SK-N-SH (cell line): ENCODE data around the gene SRGAP3.

Experiments
- CTCF ChIP-seq: fragments of 200-600 bp; sonication (generic); IDR thresholded peaks from 2 replicates; pipeline ENCODE4 v1.6.1; 2017; ENCODE audit warnings: antibody characterized with exemption, mild to moderate bottlenecking, moderate library complexity
- EP300 ChIP-seq, 2 experiments: IDR thresholded peaks; 2 replicates each; pipeline versions ENCODE4 v1.4.0 to v1.6.1; 2012; ENCODE audit warnings: borderline replicate concordance in 1 of 2, low read depth in 1 of 2, low read length in 1 of 2
- EZH2phosphoT487 ChIP-seq: fragments of 200-600 bp; sonication (generic); IDR thresholded peaks from 2 replicates; pipeline ENCODE4 v1.6.1; 2017; ENCODE audit warnings: low read depth, mixed run types, mild to moderate bottlenecking, antibody characterized with exemption, moderate library complexity, borderline replicate concordance
- POLR2AphosphoS5 ChIP-seq: IDR thresholded peaks from 2 replicates; pipeline ENCODE4 v1.6.1; 2012; ENCODE audit warnings: low read depth, low read length
- RAD21 ChIP-seq: IDR thresholded peaks from 2 replicates; pipeline ENCODE4 v1.6.1; 2012; ENCODE audit warnings: mild to moderate bottlenecking, low read length
- REST ChIP-seq: IDR thresholded peaks from 2 replicates; pipeline ENCODE4 v1.6.1; 2012; ENCODE audit warnings: mild to moderate bottlenecking, low read depth, low read length, moderate library complexity
- SIN3A ChIP-seq: IDR thresholded peaks from 2 replicates; pipeline ENCODE4 v1.6.1; 2012; ENCODE audit warnings: low read depth, mild to moderate bottlenecking, low read length, moderate library complexity, borderline replicate concordance
- TAF1 ChIP-seq: IDR thresholded peaks from 2 replicates; pipeline ENCODE4 v1.6.1; 2012; ENCODE audit warnings: low read depth, mild to moderate bottlenecking, low read length, moderate library complexity, borderline replicate concordance
- TEAD4 ChIP-seq: IDR thresholded peaks from 2 replicates; pipeline ENCODE4 v1.4.0; 2012; ENCODE audit warnings: mild to moderate bottlenecking, borderline replicate concordance; ENCODE audit not compliant: insufficient read depth

GRCh38 chr3:8981700-8982099 lies 267.7 kb downstream of the SRGAP3 start:
- TF ChIP-seq CTCF: no peak
- TF ChIP-seq TEAD4: no peak
- no peak for TF ChIP-seq POLR2AphosphoS5
- no peak for TF ChIP-seq RAD21
- no peak for TF ChIP-seq EP300 (IDR thresholded peaks at IDR 0.05; ENCODE audit: borderline replicate concordance in 1 of 2, low read depth in 1 of 2, low read length in 1 of 2)
- no peak for TF ChIP-seq TAF1
- no peak for TF ChIP-seq EZH2phosphoT487
- no peak for TF ChIP-seq SIN3A
- TF ChIP-seq REST: no peak
